Activated CD4-positive, alpha-beta T cell treated with anti-CD3 and anti-CD28 coated beads, Interleukin-2, amount 50 U/mL, for 4 hours (primary cell): Measurements from ENCODE around the gene TOR1B.

Experiments used
- DNase-seq, 2 experiments: peaks; one replicate each; pipeline ENCODE4 v3.0.0-alpha.2; 2020

Gene TOR1B

DNA sequence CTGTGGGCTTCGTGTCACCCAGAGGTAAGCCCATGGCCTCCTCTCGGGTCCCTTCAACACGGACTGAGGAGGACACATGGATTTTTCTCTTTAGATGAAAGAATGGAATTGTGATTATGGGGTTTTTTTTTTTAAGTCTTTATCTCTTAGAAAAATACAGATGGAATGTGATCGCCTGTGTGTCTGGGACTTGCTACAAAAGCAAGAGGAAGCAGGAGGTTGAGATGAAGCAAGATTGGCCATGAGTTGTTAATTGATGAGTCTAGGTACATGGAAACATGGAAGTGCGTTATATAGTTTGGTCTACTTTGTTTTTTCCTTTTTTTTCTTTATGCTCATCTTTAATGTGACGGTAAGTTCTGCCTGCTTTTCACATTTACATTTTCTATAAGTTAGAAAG is 46.9 kb downstream of the TOR1B start:
- DNase-seq: no peak

DNA sequence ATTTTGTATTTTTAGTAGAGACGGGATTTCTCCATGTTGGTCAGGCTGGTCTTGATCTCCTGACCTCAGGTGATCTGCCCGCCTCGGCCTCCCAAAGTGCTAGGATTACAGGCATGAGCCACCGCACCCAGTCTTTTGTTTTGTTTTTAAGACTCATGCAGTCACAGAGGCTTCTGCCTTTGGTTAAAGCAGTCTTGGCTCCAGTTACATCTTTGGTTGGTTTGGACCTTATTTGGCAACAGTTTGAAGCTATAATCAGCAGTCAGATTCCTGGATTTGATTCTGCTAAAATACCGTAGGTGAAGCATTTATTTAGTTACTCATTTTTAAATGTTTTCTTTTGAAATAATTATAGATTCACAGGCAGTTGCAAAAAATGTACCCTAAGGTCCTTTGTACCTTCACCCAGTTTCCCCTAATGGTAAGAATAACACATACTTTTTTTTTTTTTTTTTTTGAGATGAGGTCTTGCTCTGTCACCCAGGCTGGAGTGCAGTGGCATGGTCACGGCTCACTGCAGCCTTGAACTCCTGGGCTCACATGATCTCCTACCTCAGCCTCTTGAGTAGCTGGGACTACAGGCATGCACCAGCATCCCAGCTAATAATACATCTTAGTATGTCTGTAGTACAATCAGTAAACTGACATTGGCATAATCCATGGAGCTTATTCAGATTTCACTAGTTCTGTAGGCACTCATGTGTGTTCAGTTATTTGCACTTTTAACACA is 48.0 kb downstream of the TOR1B start:
- no peak for DNase-seq

DNA sequence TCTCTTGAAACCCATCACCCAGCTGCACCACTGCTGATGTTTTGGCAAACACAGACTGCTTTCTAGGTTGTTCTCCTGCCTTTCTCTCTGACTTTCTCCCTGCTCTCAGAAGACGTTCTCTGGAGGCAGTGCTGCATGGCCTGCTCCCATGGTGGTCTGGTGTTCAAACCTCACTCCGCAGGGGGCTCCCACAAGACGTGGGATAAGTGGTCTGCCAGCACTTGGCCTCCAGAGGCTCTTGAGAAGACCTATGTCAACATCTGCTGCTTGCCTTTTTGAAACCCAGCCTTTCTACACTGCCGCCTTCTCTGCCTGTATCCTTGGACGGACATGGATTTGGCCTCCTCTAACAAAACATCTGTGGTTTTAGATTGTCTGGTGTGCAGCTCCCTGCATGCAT is 48.8 kb downstream of the TOR1B start:
- DNase-seq: no peak

DNA sequence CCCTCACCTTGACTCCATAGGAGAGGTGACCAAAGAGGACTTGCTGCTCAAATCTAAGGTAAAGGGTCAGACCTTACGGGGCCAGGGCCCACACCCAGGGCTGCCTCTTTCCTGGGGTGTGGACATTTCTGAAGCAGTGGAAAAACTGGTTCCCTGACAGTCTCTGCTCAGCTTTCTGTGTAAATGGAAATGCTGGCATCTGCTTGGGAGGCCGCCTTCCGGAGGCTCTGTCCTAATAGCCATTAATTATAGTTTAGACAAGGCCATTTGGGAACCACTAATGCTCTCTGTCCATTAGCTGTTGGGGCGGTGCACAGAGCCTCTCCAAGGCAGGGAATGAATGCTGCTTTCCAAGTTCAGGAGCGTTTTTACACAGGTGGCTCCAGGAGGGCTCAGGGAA is 49.6 kb downstream of the TOR1B start:
- DNase-seq: no peak

DNA sequence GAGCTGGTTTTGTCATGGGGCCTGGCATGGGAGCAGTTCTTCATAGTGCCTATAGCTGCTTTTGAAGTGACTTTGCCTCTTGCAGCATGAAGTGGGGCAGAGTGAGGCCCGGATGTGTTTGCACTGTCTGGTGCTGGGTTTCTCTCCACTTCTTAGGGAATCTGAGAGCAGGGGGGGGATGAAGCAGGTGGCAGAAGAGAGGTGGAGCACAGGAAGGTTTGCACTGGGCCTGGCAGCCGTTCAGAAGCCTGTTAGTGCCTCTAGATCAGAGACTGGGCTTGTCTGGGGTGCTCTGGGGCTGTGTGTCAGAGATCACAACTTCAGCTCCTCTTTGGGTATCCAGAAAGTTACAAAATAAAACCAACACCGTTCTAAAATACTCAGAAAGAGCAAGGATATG is 50.6 kb downstream of the TOR1B start:
- DNase-seq: no peak

DNA sequence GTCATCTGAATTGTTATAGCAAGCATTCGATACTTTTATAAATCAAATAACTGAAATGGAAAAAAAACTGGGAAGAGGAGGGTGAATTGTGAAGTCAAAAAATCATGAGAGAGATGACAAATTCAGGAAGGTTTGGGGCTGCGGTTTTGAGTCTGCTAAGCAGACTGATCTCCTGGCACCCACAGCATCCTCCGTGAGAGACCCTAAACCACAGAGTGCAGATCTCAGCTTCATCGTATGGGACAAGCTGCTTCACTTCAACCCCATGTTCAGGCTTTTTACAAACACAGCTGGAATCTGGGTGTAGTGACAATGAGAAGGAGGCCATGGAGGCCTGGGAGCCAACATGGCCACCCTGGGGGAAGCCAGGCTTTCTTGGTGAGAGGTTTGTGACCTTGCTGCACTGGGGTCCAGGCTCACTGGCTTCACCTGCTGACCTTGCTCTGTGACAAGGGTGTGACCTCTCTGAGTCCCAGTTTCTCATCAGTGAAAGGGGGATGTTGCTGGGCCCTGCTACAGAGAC is 51.7 kb downstream of the TOR1B start:
- no peak for DNase-seq

DNA sequence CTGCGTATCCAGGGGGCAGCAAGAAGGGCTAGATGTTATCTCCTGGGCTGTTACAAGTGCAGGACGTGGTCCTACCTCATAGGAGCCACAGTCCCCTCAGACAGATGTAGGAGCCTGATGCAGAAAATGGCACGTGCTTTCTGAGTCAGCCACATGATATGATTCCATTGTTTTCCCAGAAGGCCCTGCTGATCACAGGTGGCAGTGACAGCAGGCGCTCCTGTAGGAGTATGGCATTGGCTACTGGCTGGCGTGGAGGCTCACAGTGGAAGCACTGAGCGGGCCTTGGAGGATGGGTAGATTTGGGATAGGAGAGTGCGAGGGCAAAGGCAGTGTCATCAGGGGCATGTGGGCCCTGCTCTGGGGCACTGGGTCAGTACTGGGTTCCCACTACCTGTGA is 54.2 kb downstream of the TOR1B start:
- no peak for DNase-seq

DNA sequence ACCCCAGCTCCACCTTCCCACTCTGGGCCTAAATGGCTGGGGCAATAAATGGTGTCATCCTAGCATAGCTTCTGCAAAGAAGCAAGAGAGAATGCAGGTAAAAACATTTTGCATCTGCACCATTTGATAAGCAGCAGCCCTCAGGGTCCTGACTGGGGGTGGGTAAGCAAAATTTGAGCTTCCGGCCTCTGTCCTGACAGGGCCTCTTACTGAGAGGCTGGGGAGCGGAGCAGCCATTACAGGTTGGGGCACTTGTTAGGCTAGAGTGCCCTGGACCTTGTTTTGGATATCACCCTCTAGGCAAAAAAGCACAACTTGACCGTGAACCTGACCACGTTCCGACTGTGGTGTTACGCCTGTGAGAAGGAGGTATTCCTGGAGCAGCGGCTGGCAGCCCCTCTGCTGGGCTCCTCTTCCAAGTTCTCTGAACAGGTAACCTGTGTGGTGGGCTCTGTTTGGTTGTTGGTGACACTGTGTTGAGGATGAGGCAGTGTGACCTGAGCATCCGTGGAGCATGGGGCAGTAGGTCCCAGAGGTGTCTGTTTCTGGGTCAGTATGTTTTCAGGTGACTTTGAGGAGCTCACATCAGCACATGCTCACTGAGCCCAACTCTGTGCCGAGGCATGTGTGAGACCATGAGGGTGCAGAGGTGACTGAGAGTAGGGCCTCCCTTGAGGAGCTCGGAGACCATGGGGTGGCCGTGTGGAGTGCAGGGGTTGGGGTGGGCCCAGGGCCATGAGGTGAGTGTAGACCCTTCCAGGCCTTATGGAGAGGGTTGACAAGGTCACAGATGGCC is 55.4 kb downstream of the TOR1B start:
- DNase-seq: no peak
